ENCODE measurements around the gene PPP1R3E. TPM values are rescaled to one million over a fixed set of nuclear protein-coding genes. Genes with fewer than 3 reads are reported as not detected.

The PPP1R3E gene
- total and polyA plus RNA-seq, 2 of the 13 experiments (the other 11 are each of a cell fraction or from before 2014, with no cell fraction given), result 16.5 to 26.5 TPM

DNA sequence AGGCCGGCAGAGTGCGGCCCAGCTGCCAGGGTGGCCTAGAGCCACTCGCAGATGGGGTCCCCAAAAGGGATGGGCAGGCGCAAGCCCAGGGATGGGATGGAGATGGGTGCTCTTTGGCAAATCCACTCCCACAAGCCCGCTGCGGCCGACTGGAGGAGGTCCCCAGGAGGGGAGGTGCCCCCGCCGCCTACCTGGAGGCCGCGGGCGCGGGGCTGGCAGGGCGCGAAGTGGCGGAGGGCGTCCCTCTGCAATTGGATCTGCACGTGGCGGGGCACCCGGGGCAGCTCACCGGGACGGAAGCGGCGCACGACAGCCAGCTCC is 730 bp downstream of the PPP1R3E start (continued):
- TF ChIP-seq ZNF468 (CRISPR knock-in tag; IDR thresholded peaks at IDR 0.05) (peak; percentile 98; the same call in 1 of the 2 replicates), ZNF713 (CRISPR knock-in tag; IDR thresholded peaks at IDR 0.05) (peak; percentile 100; the same call in 1 of the 2 replicates), RARA (CRISPR knock-in tag; IDR thresholded peaks at IDR 0.05) (peak; percentile 61), HMG20A (CRISPR knock-in tag; IDR thresholded peaks at IDR 0.05; ENCODE audit: borderline replicate concordance) (no peak), KAT7 (CRISPR knock-in tag; IDR thresholded peaks at IDR 0.05; ENCODE audit: borderline replicate concordance) (0 out of 2 replicates have a peak, but pooled peaks have one; percentile 22), FOXA1 (IDR thresholded peaks at IDR 0.05) (no peak), FOXA1 (CRISPR knock-in tag; IDR thresholded peaks at IDR 0.05) (no peak), ZNF33B (CRISPR knock-in tag; IDR thresholded peaks at IDR 0.05) (peak; percentile 100), ZC3H4 (CRISPR knock-in tag; IDR thresholded peaks at IDR 0.05; ENCODE audit: borderline replicate concordance) (peak; percentile 36; the same call in 1 of the 2 replicates), KLF13 (CRISPR knock-in tag; IDR thresholded peaks at IDR 0.05) (no peak; the same call in 1 of the 2 replicates), ZFX (CRISPR knock-in tag; IDR thresholded peaks at IDR 0.05; ENCODE audit: low read depth) (peak; percentile 98), SAFB2 (CRISPR knock-in tag; IDR thresholded peaks at IDR 0.05; ENCODE audit: borderline replicate concordance, low read depth) (peak; percentile 37), ZNF431 (CRISPR knock-in tag; IDR thresholded peaks at IDR 0.05; ENCODE audit: borderline replicate concordance, low read depth) (no peak), ZNF768 (CRISPR knock-in tag; IDR thresholded peaks at IDR 0.05) (peak; percentile 88), ZNF577 (CRISPR knock-in tag; IDR thresholded peaks at IDR 0.05; ENCODE audit: borderline replicate concordance, low read depth) (peak; percentile 96), SOX6 (IDR thresholded peaks at IDR 0.05) (no peak), SOX6 (CRISPR knock-in tag; IDR thresholded peaks at IDR 0.05) (peak; percentile 66)
- TF ChIP-seq, protein P1, sequence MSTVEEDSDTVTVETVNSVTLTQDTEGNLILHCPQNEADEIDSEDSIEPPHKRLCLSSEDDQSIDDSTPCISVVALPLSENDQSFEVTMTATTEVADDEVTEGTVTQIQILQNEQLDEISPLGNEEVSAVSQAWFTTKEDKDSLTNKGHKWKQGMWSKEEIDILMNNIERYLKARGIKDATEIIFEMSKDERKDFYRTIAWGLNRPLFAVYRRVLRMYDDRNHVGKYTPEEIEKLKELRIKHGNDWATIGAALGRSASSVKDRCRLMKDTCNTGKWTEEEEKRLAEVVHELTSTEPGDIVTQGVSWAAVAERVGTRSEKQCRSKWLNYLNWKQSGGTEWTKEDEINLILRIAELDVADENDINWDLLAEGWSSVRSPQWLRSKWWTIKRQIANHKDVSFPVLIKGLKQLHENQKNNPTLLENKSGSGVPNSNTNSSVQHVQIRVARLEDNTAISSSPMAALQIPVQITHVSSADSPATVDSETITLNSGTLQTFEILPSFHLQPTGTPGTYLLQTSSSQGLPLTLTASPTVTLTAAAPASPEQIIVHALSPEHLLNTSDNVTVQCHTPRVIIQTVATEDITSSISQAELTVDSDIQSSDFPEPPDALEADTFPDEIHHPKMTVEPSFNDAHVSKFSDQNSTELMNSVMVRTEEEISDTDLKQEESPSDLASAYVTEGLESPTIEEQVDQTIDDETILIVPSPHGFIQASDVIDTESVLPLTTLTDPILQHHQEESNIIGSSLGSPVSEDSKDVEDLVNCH (CRISPR knock-in tag; IDR thresholded peaks at IDR 0.05), result no peak; the same call in 1 of the 2 replicates
- TF ChIP-seq, protein P2, sequence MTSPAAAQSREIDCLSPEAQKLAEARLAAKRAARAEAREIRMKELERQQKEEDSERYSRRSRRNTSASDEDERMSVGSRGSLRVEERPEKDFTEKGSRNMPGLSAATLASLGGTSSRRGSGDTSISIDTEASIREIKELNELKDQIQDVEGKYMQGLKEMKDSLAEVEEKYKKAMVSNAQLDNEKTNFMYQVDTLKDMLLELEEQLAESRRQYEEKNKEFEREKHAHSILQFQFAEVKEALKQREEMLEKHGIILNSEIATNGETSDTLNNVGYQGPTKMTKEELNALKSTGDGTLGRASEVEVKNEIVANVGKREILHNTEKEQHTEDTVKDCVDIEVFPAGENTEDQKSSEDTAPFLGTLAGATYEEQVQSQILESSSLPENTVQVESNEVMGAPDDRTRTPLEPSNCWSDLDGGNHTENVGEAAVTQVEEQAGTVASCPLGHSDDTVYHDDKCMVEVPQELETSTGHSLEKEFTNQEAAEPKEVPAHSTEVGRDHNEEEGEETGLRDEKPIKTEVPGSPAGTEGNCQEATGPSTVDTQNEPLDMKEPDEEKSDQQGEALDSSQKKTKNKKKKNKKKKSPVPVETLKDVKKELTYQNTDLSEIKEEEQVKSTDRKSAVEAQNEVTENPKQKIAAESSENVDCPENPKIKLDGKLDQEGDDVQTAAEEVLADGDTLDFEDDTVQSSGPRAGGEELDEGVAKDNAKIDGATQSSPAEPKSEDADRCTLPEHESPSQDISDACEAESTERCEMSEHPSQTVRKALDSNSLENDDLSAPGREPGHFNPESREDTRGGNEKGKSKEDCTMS (CRISPR knock-in tag; conservative IDR thresholded peaks at IDR 0.05), result peak; percentile 76
- TF ChIP-seq, protein P3, sequence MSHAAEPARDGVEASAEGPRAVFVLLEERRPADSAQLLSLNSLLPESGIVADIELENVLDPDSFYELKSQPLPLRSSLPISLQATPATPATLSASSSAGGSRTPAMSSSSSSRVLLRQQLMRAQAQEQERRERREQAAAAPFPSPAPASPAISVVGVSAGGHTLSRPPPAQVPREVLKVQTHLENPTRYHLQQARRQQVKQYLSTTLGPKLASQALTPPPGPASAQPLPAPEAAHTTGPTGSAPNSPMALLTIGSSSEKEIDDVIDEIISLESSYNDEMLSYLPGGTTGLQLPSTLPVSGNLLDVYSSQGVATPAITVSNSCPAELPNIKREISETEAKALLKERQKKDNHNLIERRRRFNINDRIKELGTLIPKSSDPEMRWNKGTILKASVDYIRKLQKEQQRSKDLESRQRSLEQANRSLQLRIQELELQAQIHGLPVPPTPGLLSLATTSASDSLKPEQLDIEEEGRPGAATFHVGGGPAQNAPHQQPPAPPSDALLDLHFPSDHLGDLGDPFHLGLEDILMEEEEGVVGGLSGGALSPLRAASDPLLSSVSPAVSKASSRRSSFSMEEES (CRISPR knock-in tag; IDR thresholded peaks at IDR 0.05), result peak; percentile 73
- TF ChIP-seq, protein P4, sequence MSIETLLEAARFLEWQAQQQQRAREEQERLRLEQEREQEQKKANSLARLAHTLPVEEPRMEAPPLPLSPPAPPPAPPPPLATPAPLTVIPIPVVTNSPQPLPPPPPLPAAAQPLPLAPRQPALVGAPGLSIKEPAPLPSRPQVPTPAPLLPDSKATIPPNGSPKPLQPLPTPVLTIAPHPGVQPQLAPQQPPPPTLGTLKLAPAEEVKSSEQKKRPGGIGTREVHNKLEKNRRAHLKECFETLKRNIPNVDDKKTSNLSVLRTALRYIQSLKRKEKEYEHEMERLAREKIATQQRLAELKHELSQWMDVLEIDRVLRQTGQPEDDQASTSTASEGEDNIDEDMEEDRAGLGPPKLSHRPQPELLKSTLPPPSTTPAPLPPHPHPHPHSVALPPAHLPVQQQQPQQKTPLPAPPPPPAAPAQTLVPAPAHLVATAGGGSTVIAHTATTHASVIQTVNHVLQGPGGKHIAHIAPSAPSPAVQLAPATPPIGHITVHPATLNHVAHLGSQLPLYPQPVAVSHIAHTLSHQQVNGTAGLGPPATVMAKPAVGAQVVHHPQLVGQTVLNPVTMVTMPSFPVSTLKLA (IDR thresholded peaks at IDR 0.05), result peak; percentile 38
- TF ChIP-seq, protein P5, sequence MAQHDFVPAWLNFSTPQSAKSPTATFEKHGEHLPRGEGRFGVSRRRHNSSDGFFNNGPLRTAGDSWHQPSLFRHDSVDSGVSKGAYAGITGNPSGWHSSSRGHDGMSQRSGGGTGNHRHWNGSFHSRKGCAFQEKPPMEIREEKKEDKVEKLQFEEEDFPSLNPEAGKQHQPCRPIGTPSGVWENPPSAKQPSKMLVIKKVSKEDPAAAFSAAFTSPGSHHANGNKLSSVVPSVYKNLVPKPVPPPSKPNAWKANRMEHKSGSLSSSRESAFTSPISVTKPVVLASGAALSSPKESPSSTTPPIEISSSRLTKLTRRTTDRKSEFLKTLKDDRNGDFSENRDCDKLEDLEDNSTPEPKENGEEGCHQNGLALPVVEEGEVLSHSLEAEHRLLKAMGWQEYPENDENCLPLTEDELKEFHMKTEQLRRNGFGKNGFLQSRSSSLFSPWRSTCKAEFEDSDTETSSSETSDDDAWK (CRISPR knock-in tag; IDR thresholded peaks at IDR 0.05), result no peak
- TF ChIP-seq, protein P6, sequence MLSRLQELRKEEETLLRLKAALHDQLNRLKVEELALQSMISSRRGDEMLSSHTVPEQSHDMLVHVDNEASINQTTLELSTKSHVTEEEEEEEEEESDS (CRISPR knock-in tag; IDR thresholded peaks at IDR 0.05; ENCODE audit: borderline replicate concordance), result 0 out of 2 replicates have a peak, but pooled peaks have one; percentile 31
